ENCODE measurements around the gene CD38.

CD38 gene

DNA sequence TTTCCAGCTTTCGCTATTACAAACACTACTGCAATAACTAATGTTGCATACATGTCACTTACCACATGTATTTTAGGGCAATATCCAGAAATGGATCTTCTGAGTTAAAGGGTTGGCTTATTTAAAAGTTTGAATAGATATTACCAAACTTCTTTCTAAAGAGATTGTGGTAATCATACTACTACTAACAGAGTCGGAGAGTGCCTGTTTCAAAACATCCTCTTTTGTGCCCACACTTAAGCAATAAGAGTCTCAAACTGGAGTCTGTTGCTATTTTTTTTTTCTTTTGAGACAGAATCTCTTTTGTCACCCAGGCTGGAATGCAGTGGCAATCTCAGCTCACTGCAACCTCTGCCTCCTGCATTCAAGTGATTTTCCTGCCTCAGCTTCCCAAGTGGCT, 124.6 kb downstream of the CD38 start:
- FAIRE-seq = no peak
